DND-41 (cell line): Measurements from ENCODE around the gene FAM171A1.

Experiments
- EZH2 ChIP-seq: IDR thresholded peaks from 3 replicates; pipeline ENCODE4 v1.6.1; 2012; ENCODE audit warnings: borderline replicate concordance, low read depth, mild to moderate bottlenecking, moderate library complexity, low read length, inconsistent platforms; ENCODE audit not compliant: severe bottlenecking
- TF ChIP-seq, protein P1 (sequence below): IDR thresholded peaks from 2 replicates; pipeline ENCODE4 v1.5.1; 2012; ENCODE audit warnings: borderline replicate concordance, low read length, moderate library complexity, mild to moderate bottlenecking; ENCODE audit not compliant: poor library complexity, severe bottlenecking; ENCODE audit errors: extremely low read depth

DNA sequence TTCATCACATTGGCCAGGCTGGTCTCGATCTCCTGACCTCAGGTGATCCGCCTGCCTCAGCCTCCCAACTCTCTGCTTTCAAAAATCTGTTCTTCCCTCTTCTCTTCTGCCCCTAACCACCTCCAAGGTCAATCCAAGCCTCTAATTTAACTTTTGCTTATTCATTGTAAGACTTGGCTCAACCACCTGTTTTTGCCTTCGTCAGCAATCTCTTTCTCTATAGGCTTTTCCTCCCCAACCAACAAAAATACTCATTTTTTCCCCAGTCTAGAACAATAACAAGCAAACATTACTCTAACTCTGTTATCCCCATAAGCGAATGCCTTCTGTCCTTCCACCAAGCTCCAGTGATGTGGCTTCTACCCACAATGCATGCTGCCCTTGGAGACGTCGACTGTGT is 112.8 kb downstream of the FAM171A1 start:
- TF ChIP-seq, protein P1, sequence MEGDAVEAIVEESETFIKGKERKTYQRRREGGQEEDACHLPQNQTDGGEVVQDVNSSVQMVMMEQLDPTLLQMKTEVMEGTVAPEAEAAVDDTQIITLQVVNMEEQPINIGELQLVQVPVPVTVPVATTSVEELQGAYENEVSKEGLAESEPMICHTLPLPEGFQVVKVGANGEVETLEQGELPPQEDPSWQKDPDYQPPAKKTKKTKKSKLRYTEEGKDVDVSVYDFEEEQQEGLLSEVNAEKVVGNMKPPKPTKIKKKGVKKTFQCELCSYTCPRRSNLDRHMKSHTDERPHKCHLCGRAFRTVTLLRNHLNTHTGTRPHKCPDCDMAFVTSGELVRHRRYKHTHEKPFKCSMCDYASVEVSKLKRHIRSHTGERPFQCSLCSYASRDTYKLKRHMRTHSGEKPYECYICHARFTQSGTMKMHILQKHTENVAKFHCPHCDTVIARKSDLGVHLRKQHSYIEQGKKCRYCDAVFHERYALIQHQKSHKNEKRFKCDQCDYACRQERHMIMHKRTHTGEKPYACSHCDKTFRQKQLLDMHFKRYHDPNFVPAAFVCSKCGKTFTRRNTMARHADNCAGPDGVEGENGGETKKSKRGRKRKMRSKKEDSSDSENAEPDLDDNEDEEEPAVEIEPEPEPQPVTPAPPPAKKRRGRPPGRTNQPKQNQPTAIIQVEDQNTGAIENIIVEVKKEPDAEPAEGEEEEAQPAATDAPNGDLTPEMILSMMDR = no peak
- TF ChIP-seq EZH2 = no peak
